KMS-11 (cell line): Measurements from ENCODE around the gene PCSK5.

Experiments used
- H2AFZ ChIP-seq: fragments of 200-600 bp; sonication (generic); 2 replicates; pipeline ENCODE4 v1.6.1; 2016; ENCODE audit warnings: antibody characterized with exemption, mixed run types, low read depth
- H3K27ac ChIP-seq: fragments of 200-600 bp; sonication (generic); 2 replicates; pipeline ENCODE4 v1.6.1; 2016; ENCODE audit warnings: mild to moderate bottlenecking, mixed run types
- H3K27me3 ChIP-seq: fragments of 200-600 bp; sonication (generic); 2 replicates; pipeline ENCODE4 v1.6.1; 2017; ENCODE audit warnings: mild to moderate bottlenecking, low read depth, mixed run types, moderate library complexity; ENCODE audit not compliant: insufficient read depth
- H3K36me3 ChIP-seq: fragments of 200-600 bp; sonication (generic); 2 replicates; pipeline ENCODE4 v1.6.1; 2017; ENCODE audit warnings: mild to moderate bottlenecking, mixed run types; ENCODE audit not compliant: insufficient read depth
- H3K4me1 ChIP-seq: fragments of 200-600 bp; sonication (generic); 2 replicates; pipeline ENCODE4 v1.6.1; 2016; ENCODE audit warnings: mild to moderate bottlenecking, low read depth, mixed run types; ENCODE audit not compliant: poor library complexity, severe bottlenecking
- H3K4me2 ChIP-seq: fragments of 200-600 bp; sonication (generic); 2 replicates; pipeline ENCODE4 v1.7.0; 2016; ENCODE audit warnings: mild to moderate bottlenecking, mixed run types
- H3K4me3 ChIP-seq: fragments of 200-600 bp; sonication (generic); IDR thresholded peaks from 2 replicates; pipeline ENCODE4 v1.6.1; 2017; ENCODE audit warnings: low read depth, low read length, mixed read lengths; ENCODE audit not compliant: insufficient read depth
- H3K79me2 ChIP-seq: fragments of 200-600 bp; sonication (generic); 2 replicates; pipeline ENCODE4 v1.6.1; 2016; ENCODE audit warnings: low read depth, mixed run types; ENCODE audit not compliant: insufficient read depth
- H3K9ac ChIP-seq: fragments of 200-600 bp; sonication (generic); 2 replicates; pipeline ENCODE4 v1.6.1; 2016; ENCODE audit warnings: mild to moderate bottlenecking, mixed run types
- H4K20me1 ChIP-seq: fragments of 200-600 bp; sonication (generic); 2 replicates; pipeline ENCODE4 v1.6.1; 2016; ENCODE audit warnings: mild to moderate bottlenecking, mixed run types; ENCODE audit not compliant: insufficient read depth
- TF ChIP-seq, protein P1 (sequence below): fragments of 200-600 bp; sonication (generic); conservative IDR thresholded peaks from 2 replicates; pipeline ENCODE4 v1.6.1; 2017; ENCODE audit warnings: low read depth, mild to moderate bottlenecking, antibody characterized with exemption, low read length, moderate library complexity, mixed read lengths

PCSK5 gene

DNA sequence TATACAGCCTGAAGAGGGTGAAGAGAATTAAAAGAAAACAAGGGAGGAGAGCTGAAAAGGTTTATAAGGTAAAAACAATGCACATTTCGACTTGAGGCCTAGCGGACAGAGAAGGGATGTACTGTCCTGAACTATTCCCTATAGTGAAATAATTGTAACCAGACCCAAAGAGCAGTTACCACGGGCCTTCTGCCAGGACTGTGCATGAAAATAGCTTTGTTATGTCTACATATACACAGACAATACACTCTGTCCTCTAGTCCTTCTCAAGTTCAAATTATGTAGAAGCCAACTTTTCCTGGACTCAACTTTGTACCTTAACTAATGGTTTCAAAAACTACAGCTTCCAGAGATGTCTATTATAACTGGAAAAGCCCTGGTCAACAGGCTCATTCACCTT lies 223.7 kb downstream of the PCSK5 start:
- TF ChIP-seq, protein P1, sequence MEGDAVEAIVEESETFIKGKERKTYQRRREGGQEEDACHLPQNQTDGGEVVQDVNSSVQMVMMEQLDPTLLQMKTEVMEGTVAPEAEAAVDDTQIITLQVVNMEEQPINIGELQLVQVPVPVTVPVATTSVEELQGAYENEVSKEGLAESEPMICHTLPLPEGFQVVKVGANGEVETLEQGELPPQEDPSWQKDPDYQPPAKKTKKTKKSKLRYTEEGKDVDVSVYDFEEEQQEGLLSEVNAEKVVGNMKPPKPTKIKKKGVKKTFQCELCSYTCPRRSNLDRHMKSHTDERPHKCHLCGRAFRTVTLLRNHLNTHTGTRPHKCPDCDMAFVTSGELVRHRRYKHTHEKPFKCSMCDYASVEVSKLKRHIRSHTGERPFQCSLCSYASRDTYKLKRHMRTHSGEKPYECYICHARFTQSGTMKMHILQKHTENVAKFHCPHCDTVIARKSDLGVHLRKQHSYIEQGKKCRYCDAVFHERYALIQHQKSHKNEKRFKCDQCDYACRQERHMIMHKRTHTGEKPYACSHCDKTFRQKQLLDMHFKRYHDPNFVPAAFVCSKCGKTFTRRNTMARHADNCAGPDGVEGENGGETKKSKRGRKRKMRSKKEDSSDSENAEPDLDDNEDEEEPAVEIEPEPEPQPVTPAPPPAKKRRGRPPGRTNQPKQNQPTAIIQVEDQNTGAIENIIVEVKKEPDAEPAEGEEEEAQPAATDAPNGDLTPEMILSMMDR: no peak
- Histone ChIP-seq H2AFZ (no peak overlapping the region), H3K9ac (no peak overlapping the region)

DNA sequence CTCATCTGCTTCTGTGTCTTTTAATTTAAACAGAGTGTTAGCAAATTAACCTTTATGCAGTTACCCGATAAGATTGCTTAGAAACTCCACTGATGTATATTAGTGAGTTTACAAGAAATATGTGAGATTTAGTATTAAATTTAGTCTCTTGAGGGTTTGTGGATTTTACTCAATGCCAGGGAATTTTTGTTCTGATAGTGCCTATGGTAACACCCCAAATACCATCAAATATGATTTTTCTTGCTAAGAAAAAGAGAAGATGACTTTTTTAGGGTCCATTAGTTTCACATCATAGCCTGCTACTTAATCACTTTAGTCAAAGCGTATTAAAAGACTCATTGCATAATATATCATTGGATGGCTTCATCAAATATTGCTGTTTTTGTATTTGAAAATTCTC lies 224.9 kb downstream of the PCSK5 start:
- no peak overlapping the region for H3K4me3 ChIP-seq
- no peaks in the 10 kb centered on the region for H4K20me1 ChIP-seq

More for the DNA sequence above, 223.7 kb downstream of the PCSK5 start:
- peaks cover 23% of the 10 kb centered on the region for H3K4me1 ChIP-seq
- H4K20me1 ChIP-seq: no peaks in the 10 kb centered on the region
- no peaks in the 10 kb centered on the region for H3K27me3 ChIP-seq
- no peaks in the 10 kb centered on the region for H3K79me2 ChIP-seq
- no peak overlapping the region for H3K4me2 ChIP-seq
- H3K4me3 ChIP-seq: no peak overlapping the region
- H3K36me3 ChIP-seq: no peaks in the 10 kb centered on the region
- no peak overlapping the region for H3K27ac ChIP-seq

DNA sequence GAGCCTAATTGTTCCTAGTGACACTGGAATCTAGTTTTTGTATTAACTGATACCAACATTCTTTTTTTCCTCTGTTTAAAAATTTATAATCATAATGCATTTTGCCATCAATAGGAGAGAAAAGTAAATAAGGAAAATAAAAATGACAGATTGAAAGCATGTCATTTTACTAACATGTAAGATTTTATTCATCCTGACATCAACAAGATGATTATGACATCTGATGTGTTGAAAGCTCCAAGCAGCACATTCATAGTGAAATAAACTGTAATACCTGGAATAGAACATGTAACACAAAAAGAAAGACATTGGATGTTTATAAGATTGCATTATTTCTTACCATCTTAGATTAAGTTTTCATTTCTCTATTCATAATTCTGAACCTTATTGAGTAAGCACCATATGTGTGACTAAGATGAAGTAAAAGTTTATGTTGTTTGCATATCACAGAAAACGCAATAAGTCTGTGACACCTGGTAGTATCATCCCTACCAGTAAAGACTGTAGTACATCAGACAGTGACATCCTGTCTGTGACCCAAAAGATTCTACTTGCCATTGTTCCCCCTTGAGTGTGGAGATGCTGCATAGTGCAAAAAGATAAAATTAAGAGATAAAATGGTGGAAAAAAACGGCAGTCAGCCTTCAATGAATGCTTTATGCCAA lies 225.6 kb downstream of the PCSK5 start:
- H3K4me2 ChIP-seq: no peak overlapping the region
- peaks cover 21% of the 10 kb centered on the region for H3K4me1 ChIP-seq
- no peak overlapping the region for H2AFZ ChIP-seq
- H3K36me3 ChIP-seq: no peaks in the 10 kb centered on the region
- TF ChIP-seq, protein P1: no peak
- H3K27ac ChIP-seq: no peak overlapping the region
- no peaks in the 10 kb centered on the region for H3K27me3 ChIP-seq
- no peaks in the 10 kb centered on the region for H4K20me1 ChIP-seq
- no peak overlapping the region for H3K9ac ChIP-seq
- no peaks in the 10 kb centered on the region for H3K79me2 ChIP-seq
- H3K4me3 ChIP-seq: no peak overlapping the region

More for the DNA sequence above, 224.9 kb downstream of the PCSK5 start:
- H3K9ac ChIP-seq: no peak overlapping the region
- no peaks in the 10 kb centered on the region for H3K36me3 ChIP-seq
- no peak overlapping the region for H2AFZ ChIP-seq
- H3K79me2 ChIP-seq: no peaks in the 10 kb centered on the region
- no peaks in the 10 kb centered on the region for H3K27me3 ChIP-seq
- H3K4me1 ChIP-seq: peaks cover 23% of the 10 kb centered on the region
- TF ChIP-seq, protein P1: no peak
- H3K27ac ChIP-seq: no peak overlapping the region
- H3K4me2 ChIP-seq: no peak overlapping the region

DNA sequence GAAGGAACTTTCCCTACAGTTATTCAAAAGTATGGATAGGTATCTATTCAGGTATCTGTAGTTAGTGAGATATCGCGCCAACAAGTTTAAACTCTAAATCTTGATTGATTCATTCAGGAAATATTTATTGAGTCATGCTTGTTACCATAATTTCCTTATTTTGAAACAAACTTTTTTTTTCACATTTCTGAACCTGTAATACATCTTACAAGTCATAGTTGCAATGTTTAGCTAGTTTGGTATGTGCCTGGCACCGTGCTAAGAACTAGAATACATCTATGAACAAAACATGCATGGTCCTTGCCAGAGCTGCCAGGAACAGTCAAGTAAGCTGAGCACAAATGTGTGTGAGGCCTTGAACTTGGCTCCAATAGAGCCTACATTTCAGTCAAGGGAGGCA lies 226.4 kb downstream of the PCSK5 start:
- Histone ChIP-seq H3K79me2 (no peaks in the 10 kb centered on the region), H4K20me1 (no peaks in the 10 kb centered on the region), H3K9ac (no peak overlapping the region), H3K27me3 (no peaks in the 10 kb centered on the region), H3K36me3 (no peaks in the 10 kb centered on the region), H2AFZ (no peak overlapping the region), H3K4me1 (peaks cover 13% of the 10 kb centered on the region), H3K4me2 (no peak overlapping the region), H3K27ac (no peak overlapping the region), H3K4me3 (no peak overlapping the region)
- TF ChIP-seq, protein P1: no peak
